ENCODE measurements around the gene BPTF. TPM values are rescaled to one million over a fixed set of nuclear protein-coding genes. Genes with fewer than 3 reads are reported as not detected.
A peak's percentile ranks its signal among the peaks of the same experiment; 100 is the strongest.

The BPTF gene
- total and polyA plus RNA-seq, 2 experiments from 2014 or later, result 15.6 to 26.9 TPM

DNA sequence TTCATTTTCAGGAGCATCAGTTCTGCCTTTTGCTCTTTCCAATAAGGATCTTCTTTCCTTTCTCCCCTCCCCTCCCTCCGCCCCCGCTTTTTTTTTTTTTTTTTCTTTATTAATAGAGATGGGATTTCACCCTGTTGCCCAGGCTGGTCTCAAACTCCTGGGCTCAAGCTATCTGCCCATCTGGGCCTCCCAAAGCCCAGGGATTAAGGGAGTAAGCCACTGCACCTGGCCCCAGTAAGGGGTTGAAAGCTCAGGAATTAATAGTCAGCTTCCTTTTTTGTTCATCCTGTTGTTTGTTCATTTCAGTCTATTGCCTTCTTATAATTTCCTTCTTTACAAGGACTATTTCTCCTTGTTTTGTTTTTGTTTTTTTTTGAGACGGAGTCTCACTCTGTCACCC is 178.9 kb downstream of the BPTF start:
- Histone ChIP-seq H3K9me2 (ENCODE audit: insufficient read depth) (no peaks in the 10 kb centered on the region), H3K4me3 (no peak overlapping the region), H3K9me3 (ENCODE audit: low read depth) (no peaks in the 10 kb centered on the region), H3K9ac (no peak overlapping the region), H4K20me1 (ENCODE audit: insufficient read depth) (no peaks in the 10 kb centered on the region), H3K79me2 (ENCODE audit: insufficient read depth) (no peaks in the 10 kb centered on the region), H3F3A (ENCODE audit: insufficient read depth) (no peaks in the 10 kb centered on the region), H2AFZ (no peak overlapping the region), H3K4me2 (ENCODE audit: unreplicated experiment) (no peak overlapping the region), H3K36me3 (ENCODE audit: low read depth) (no peaks in the 10 kb centered on the region), H3K4me1 (ENCODE audit: insufficient read depth) (no peaks in the 10 kb centered on the region), H3K27me3 (replicated peaks; ENCODE audit: insufficient read depth) (no peaks in the 10 kb centered on the region), H3K27ac (no peak overlapping the region)
- 94 to 100% methylated on average over 2 to 3 of the region's 3 CpGs for WGBS, 2 experiments (ENCODE audit: low coverage in 1 of 2, low lambda C conversion rate in 2 of 2, missing lambda C conversion rate in 2 of 2)
- no peak for DNase-seq
- in situ Hi-C loops (cut with MboI), result no loop called here
- TF ChIP-seq EZH2 (IDR thresholded peaks at IDR 0.05; ENCODE audit: insufficient read depth, poor library complexity, severe bottlenecking), result no peak
- no peak for TF ChIP-seq EZH2phosphoT487 (IDR thresholded peaks at IDR 0.05; ENCODE audit: insufficient read depth, low read depth)

DNA sequence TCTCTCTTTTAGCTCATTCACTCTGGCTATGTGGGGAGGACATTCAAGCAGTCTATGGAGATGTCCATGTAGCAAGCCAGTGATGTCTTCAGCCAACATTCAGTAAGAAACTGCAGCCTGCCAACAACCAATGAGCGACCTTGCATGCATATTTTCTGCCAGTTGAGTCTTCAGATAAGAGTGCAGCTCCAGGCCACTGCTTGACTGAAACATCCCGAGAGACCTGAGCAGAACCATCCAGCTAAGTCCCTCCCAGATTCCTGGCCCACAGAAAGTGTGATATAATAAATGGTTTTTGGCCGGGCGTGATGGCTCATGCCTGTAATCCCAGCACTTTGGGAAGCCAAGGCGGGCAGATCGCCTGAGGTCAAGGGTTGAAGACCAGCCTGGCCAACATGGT is 181.5 kb downstream of the BPTF start:
- no peaks in the 10 kb centered on the region for H3K79me2 ChIP-seq (ENCODE audit: insufficient read depth)
- H3K4me1 ChIP-seq (ENCODE audit: insufficient read depth), result no peaks in the 10 kb centered on the region
- 25 to 31% methylated on average over 6 of the region's 6 CpGs for WGBS, 2 experiments (ENCODE audit: low coverage in 1 of 2, low lambda C conversion rate in 2 of 2, missing lambda C conversion rate in 2 of 2)
- H3F3A ChIP-seq (ENCODE audit: insufficient read depth), result no peaks in the 10 kb centered on the region
- H3K9ac ChIP-seq, result no peak overlapping the region
- no peaks in the 10 kb centered on the region for H3K27me3 ChIP-seq (replicated peaks; ENCODE audit: insufficient read depth)
- H3K36me3 ChIP-seq (ENCODE audit: low read depth), result no peaks in the 10 kb centered on the region
- no peak overlapping the region for H2AFZ ChIP-seq
- no peak for DNase-seq
- H4K20me1 ChIP-seq (ENCODE audit: insufficient read depth), result no peaks in the 10 kb centered on the region
- H3K9me2 ChIP-seq (ENCODE audit: insufficient read depth), result no peaks in the 10 kb centered on the region
- TF ChIP-seq EZH2 (IDR thresholded peaks at IDR 0.05; ENCODE audit: insufficient read depth, poor library complexity, severe bottlenecking), result no peak
- TF ChIP-seq EZH2phosphoT487 (IDR thresholded peaks at IDR 0.05; ENCODE audit: insufficient read depth, low read depth), result no peak
- H3K9me3 ChIP-seq (ENCODE audit: low read depth), result no peaks in the 10 kb centered on the region
- H3K4me2 ChIP-seq (ENCODE audit: unreplicated experiment), result no peak overlapping the region
- in situ Hi-C loops (cut with MboI), result no loop called here
- no peak overlapping the region for H3K4me3 ChIP-seq
- H3K27ac ChIP-seq, result no peak overlapping the region

DNA sequence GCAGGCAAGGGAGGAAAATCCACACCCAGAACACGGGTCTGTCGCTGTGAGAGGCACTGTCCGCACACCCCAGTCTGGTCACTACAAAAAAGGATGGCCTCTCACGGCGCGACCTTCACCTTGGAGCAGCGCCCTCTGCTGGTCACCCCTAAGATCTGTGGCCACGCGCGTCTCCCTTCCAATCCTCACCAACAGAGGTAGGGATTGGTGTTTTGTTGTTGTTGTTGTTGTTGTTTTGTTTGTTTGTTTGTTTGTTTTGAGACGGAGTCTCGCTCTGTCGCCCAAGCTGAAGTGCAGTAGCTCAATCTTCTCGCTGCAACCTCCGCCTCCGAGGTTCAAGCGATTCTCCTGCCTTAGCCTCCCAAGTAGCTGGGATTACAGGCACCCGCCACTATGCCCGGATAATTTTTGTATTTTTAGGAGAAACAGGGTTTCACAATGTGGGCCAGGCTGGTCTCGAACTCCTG is 185.9 kb downstream of the BPTF start:
- H3K9me2 ChIP-seq (ENCODE audit: insufficient read depth), result no peaks in the 10 kb centered on the region
- H3K4me3 ChIP-seq, result no peak overlapping the region
- H3K4me2 ChIP-seq (ENCODE audit: unreplicated experiment), result no peak overlapping the region
- H4K20me1 ChIP-seq (ENCODE audit: insufficient read depth), result no peaks in the 10 kb centered on the region
- H2AFZ ChIP-seq, result no peak overlapping the region
- DNase-seq, result peak; percentile 54
- H3K9ac ChIP-seq, result no peak overlapping the region
- H3K36me3 ChIP-seq (ENCODE audit: low read depth), result no peaks in the 10 kb centered on the region
- 48 to 53% methylated on average over 20 of the region's 20 CpGs for WGBS, 2 experiments (ENCODE audit: low coverage in 1 of 2, low lambda C conversion rate in 2 of 2, missing lambda C conversion rate in 2 of 2)
- H3K4me1 ChIP-seq (ENCODE audit: insufficient read depth), result no peaks in the 10 kb centered on the region
- no peaks in the 10 kb centered on the region for H3K79me2 ChIP-seq (ENCODE audit: insufficient read depth)
- H3K27ac ChIP-seq, result no peak overlapping the region
- TF ChIP-seq EZH2 (IDR thresholded peaks at IDR 0.05; ENCODE audit: insufficient read depth, poor library complexity, severe bottlenecking), result no peak
- TF ChIP-seq EZH2phosphoT487 (IDR thresholded peaks at IDR 0.05; ENCODE audit: insufficient read depth, low read depth), result no peak
- in situ Hi-C loops (cut with MboI), result no loop called here
- no peaks in the 10 kb centered on the region for H3F3A ChIP-seq (ENCODE audit: insufficient read depth)
- no peaks in the 10 kb centered on the region for H3K9me3 ChIP-seq (ENCODE audit: low read depth)
- H3K27me3 ChIP-seq (replicated peaks; ENCODE audit: insufficient read depth), result no peaks in the 10 kb centered on the region

DNA sequence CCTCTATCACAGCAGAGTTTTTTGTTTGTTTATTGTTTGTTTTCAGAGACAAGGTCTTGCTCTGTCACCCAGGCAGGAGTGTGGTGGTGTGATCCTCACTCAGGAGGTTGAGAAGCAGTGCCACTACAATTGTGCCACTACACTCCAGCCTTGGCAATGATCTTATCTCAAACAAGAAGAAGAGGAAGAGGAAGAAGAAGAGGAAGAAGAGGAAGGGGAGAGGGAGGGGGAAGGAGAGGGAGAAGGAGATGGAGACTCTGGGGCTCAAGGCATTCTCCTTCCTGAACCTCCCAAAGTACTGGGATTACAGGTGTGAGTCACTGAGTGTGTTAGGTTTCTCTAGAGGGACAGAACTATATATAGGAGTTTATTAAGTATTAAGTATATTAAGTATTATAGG is 188.1 kb downstream of the BPTF start:
- Histone ChIP-seq H3F3A (ENCODE audit: insufficient read depth) (no peaks in the 10 kb centered on the region), H3K4me1 (ENCODE audit: insufficient read depth) (no peaks in the 10 kb centered on the region), H3K4me2 (ENCODE audit: unreplicated experiment) (no peak overlapping the region), H3K27ac (no peak overlapping the region), H2AFZ (no peak overlapping the region), H3K9ac (no peak overlapping the region), H3K27me3 (replicated peaks; ENCODE audit: insufficient read depth) (no peaks in the 10 kb centered on the region), H3K36me3 (ENCODE audit: low read depth) (no peaks in the 10 kb centered on the region), H3K9me3 (ENCODE audit: low read depth) (no peaks in the 10 kb centered on the region), H3K9me2 (ENCODE audit: insufficient read depth) (no peaks in the 10 kb centered on the region), H3K4me3 (no peak overlapping the region), H4K20me1 (ENCODE audit: insufficient read depth) (no peaks in the 10 kb centered on the region), H3K79me2 (ENCODE audit: insufficient read depth) (no peaks in the 10 kb centered on the region)
- DNase-seq, result no peak
- in situ Hi-C loops (cut with MboI), result no loop called here
- TF ChIP-seq EZH2phosphoT487 (IDR thresholded peaks at IDR 0.05; ENCODE audit: insufficient read depth, low read depth) (no peak), EZH2 (IDR thresholded peaks at IDR 0.05; ENCODE audit: insufficient read depth, poor library complexity, severe bottlenecking) (no peak)

Measured in GM23248 (cell line).